ENCODE data around the gene NREP. TPM values are rescaled to one million over a fixed set of nuclear protein-coding genes. Genes with fewer than 3 reads are reported as not detected.
"Not testable (repeated sequence)": the region's sequence is repeated elsewhere in the genome, so short reads cannot be mapped to it uniquely, and the experiment has no call there.

NREP gene
- total RNA-seq, 1 experiment from 2014 or later: 163 TPM

- no peak overlapping the region for H3T11ph ChIP-seq (ENCODE audit: low read length)
- H3K4me2 ChIP-seq (ENCODE audit: insufficient read depth, insufficient read length, low read length): no peak overlapping the region
- Mint-ChIP-seq H3K4me1 (peaks cover 21 to 25% of the 10 kb centered on the region in 2 experiments), H3K4me3 (no peak overlapping the region), H3K27me3 (ENCODE audit: low read depth) (peaks cover 2% of the 10 kb centered on the region; the same call in 1 of the 2 replicates), H3K27ac (peak overlapping the region in 1 of 3 experiments; percentile 21; a peak in 2 of 7 replicates), H3K36me3 (ENCODE audit: insufficient read depth in 1 of 3, low read depth in 3 of 3) (peaks cover 28 to 48% (median 33%) of the 10 kb centered on the region in 3 experiments), H3K9me3 (peaks cover 32 to 33% of the 10 kb centered on the region in 2 experiments)
- H3K23me2 ChIP-seq (ENCODE audit: insufficient read length, low read depth, low read length, poor library complexity, severe bottlenecking): no peaks in the 10 kb centered on the region
- no peaks in the 10 kb centered on the region for H3K79me2 ChIP-seq (ENCODE audit: insufficient read depth, low read length)
- H2AK5ac ChIP-seq (ENCODE audit: insufficient read length, low read length): no peak overlapping the region
- no peak overlapping the region for H3K9ac ChIP-seq (ENCODE audit: extremely low read depth, insufficient read length, low read length)
- H3K14ac ChIP-seq (ENCODE audit: insufficient read depth, low read length): no peak overlapping the region
- no peak overlapping the region for H2BK5ac ChIP-seq (ENCODE audit: insufficient read length, low read length)
- H3K56ac ChIP-seq (ENCODE audit: insufficient read length, low read depth, low read length): no peak overlapping the region
- no peak overlapping the region for H2BK120ac ChIP-seq (ENCODE audit: low read depth, low read length, poor library complexity, severe bottlenecking)
- H3K4me1 ChIP-seq (ENCODE audit: insufficient read depth, low read length): peaks cover 5% of the 10 kb centered on the region; the same call in 1 of the 2 replicates
- H2BK12ac ChIP-seq (ENCODE audit: insufficient read length, low read depth, low read length): no peak overlapping the region
- no peak overlapping the region for H2BK15ac ChIP-seq (ENCODE audit: low read depth, low read length)
- H2BK20ac ChIP-seq (ENCODE audit: low read depth, low read length, poor library complexity, severe bottlenecking): no peak overlapping the region
- H4K20me1 ChIP-seq (ENCODE audit: control insufficient read depth, insufficient read depth, insufficient read length): no peaks in the 10 kb centered on the region
- H3K27me3 ChIP-seq (ENCODE audit: insufficient read depth, low read length): no peaks in the 10 kb centered on the region
- H4K8ac ChIP-seq (replicated peaks; ENCODE audit: insufficient read length, low read depth, low read length): no peak overlapping the region
- H4K5ac ChIP-seq (ENCODE audit: insufficient read length, low read depth, low read length): no peak overlapping the region
- no peak overlapping the region for H4K91ac ChIP-seq (ENCODE audit: insufficient read length, low read depth, low read length)
- no peak overlapping the region for H2AFZ ChIP-seq (ENCODE audit: low read length)
- no peak overlapping the region for H3K4ac ChIP-seq (ENCODE audit: low read depth, low read length)
- H3K79me1 ChIP-seq (ENCODE audit: insufficient read depth, low read depth, low read length, poor library complexity, severe bottlenecking): no peaks in the 10 kb centered on the region
- TF ChIP-seq CTCF (conservative IDR thresholded peaks at IDR 0.05): no peak
- no peaks in the 10 kb centered on the region for H3K9me3 ChIP-seq (ENCODE audit: control insufficient read depth, low read depth, low read length)
- DNase-seq: no peak
- H3K18ac ChIP-seq (ENCODE audit: insufficient read length, low read depth, low read length): no peak overlapping the region
- no peak overlapping the region for H3K27ac ChIP-seq (ENCODE audit: insufficient read length, low read depth, low read length)
- H3K23ac ChIP-seq (ENCODE audit: insufficient read length, low read depth, low read length): no peak overlapping the region
These were observed 37.2 kb downstream of the NREP start for GRCh38 chr5:111719773-111720172.

DNA sequence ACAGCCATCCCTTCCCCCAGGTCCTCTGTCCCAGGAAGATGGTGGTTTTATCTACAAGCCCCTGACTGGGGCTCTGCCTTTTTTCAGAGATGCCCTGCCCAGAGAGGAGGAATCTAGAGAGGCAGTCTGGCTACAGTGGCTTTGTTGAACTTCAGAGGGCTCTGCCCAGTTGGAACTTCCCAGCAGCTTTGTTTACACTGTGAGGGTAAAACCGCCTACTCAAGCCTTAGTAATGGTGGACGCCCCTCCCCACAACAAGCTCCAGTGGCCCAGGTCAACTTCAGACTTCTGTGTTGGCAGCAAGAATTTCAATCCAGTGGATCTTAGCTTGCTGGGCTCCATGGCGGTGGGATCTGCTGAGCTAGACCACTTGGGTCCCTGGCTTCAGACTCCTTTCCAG lies 40.2 kb downstream of the NREP start:
- H4K8ac ChIP-seq (replicated peaks; ENCODE audit: insufficient read length, low read depth, low read length); H3K9ac ChIP-seq (ENCODE audit: extremely low read depth, insufficient read length, low read length); H3T11ph ChIP-seq (ENCODE audit: low read length); DNase-seq; H3K27ac ChIP-seq (ENCODE audit: insufficient read length, low read depth, low read length); H3K4me3 Mint-ChIP-seq; H3K23me2 ChIP-seq (ENCODE audit: insufficient read length, low read depth, low read length, poor library complexity, severe bottlenecking); H2AK5ac ChIP-seq (ENCODE audit: insufficient read length, low read length); H3K4me1 ChIP-seq (ENCODE audit: insufficient read depth, low read length); H2BK20ac ChIP-seq (ENCODE audit: low read depth, low read length, poor library complexity, severe bottlenecking); H3K4me2 ChIP-seq (ENCODE audit: insufficient read depth, insufficient read length, low read length); H2AFZ ChIP-seq (ENCODE audit: low read length); H3K4ac ChIP-seq (ENCODE audit: low read depth, low read length); H2BK15ac ChIP-seq (ENCODE audit: low read depth, low read length); H3K14ac ChIP-seq (ENCODE audit: insufficient read depth, low read length); H2BK120ac ChIP-seq (ENCODE audit: low read depth, low read length, poor library complexity, severe bottlenecking); H3K18ac ChIP-seq (ENCODE audit: insufficient read length, low read depth, low read length); H3K56ac ChIP-seq (ENCODE audit: insufficient read length, low read depth, low read length); H4K91ac ChIP-seq (ENCODE audit: insufficient read length, low read depth, low read length); H3K27me3 ChIP-seq (ENCODE audit: insufficient read depth, low read length); H2BK12ac ChIP-seq (ENCODE audit: insufficient read length, low read depth, low read length); H3K27ac Mint-ChIP-seq; H3K27me3 Mint-ChIP-seq (ENCODE audit: low read depth); H2BK5ac ChIP-seq (ENCODE audit: insufficient read length, low read length); H3K23ac ChIP-seq (ENCODE audit: insufficient read length, low read depth, low read length); H3K79me2 ChIP-seq (ENCODE audit: insufficient read depth, low read length); H3K9me3 ChIP-seq (ENCODE audit: control insufficient read depth, low read depth, low read length); H3K79me1 ChIP-seq (ENCODE audit: insufficient read depth, low read depth, low read length, poor library complexity, severe bottlenecking); H4K20me1 ChIP-seq (ENCODE audit: control insufficient read depth, insufficient read depth, insufficient read length); H4K5ac ChIP-seq (ENCODE audit: insufficient read length, low read depth, low read length): not testable (repeated sequence)
- Mint-ChIP-seq H3K4me1 (peaks cover 21% of the 10 kb centered on the region in 2 experiments), H3K36me3 (ENCODE audit: insufficient read depth in 1 of 3, low read depth in 3 of 3) (peaks cover 47 to 75% (median 53%) of the 10 kb centered on the region in 3 experiments), H3K9me3 (peaks cover 61% of the 10 kb centered on the region in 2 experiments)
- WGBS (ENCODE audit: extremely low coverage, insufficient read length, low lambda C conversion rate): no CpG with 5 or more reads among the region's 3 CpGs
